ENCODE data around the gene ZNF677.
A peak's percentile ranks its signal among the peaks of the same experiment; 100 is the strongest.
"Not testable (repeated sequence)": the region's sequence is repeated elsewhere in the genome, so short reads cannot be mapped to it uniquely, and the experiment has no call there.

Gene ZNF677

GRCh38 chr19:53254411-53255341 is at the start of gene ZNF677:
Gene ZNF677 (minus strand): TSS chr19:53254873. CDS start chr19:53251550, 3,323 bp downstream.
- Histone ChIP-seq H3K27me3 (ENCODE audit: insufficient read depth, low read length) (no peaks in the 10 kb centered on the region), H3K4me1 (ENCODE audit: insufficient read depth, low read length) (no peaks in the 10 kb centered on the region), H3K36me3 (ENCODE audit: insufficient read depth, low read length) (peaks cover 32% of the 10 kb centered on the region), H3K9me3 (ENCODE audit: low read length) (peaks cover 28% of the 10 kb centered on the region), H3K4me3 (ENCODE audit: low read length) (peak within 1 kb of the TSS; percentile 88), H2AFZ (ENCODE audit: low read depth, low read length) (peak within 1 kb of the TSS; percentile 99)

- H2AFZ ChIP-seq (ENCODE audit: low read depth, low read length); H3K36me3 ChIP-seq (ENCODE audit: insufficient read depth, low read length); H3K4me1 ChIP-seq (ENCODE audit: insufficient read depth, low read length); H3K27me3 ChIP-seq (ENCODE audit: insufficient read depth, low read length); H3K4me3 ChIP-seq (ENCODE audit: low read length); H3K9me3 ChIP-seq (ENCODE audit: low read length): not testable (repeated sequence)
Measured at GRCh38 chr19:53301341-53301740, 46.7 kb upstream of the ZNF677 start.

DNA sequence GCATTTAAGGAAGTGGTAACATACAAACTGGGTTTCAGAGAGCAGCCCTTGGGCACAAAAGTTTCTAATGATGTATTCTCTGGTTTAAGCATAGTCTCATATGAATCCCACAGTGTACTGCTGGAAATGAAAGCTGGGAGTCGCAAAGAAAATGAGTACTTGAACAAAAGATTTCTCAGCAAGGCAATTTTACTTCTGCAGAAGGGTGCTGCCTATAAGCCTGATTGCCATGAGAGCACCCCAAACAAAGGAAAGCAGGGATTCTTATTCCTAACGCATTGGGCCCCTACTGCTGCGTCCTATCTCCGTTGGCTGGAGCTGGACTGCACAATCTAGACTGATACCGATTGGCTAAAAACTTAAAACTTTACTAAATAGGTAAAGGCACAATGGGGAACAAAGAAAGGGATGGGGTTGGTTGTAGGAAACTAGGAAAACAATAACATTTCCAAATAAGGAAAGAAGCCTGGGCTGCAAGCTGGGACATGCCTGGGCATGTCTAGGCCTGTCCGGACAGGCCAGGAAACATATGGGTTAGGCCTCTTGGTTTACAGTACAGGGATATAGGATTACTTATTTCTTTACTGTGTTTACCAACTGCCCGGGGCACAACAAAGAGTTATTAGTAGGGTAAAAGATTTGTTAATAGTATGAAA is 40.2 kb upstream of the ZNF677 start:
- peaks cover 12% of the 10 kb centered on the region for H3K9me3 ChIP-seq (ENCODE audit: low read length)
- no peak overlapping the region for H3K4me3 ChIP-seq (ENCODE audit: low read length)
- no peaks in the 10 kb centered on the region for H3K36me3 ChIP-seq (ENCODE audit: insufficient read depth, low read length)
- H3K4me1 ChIP-seq (ENCODE audit: insufficient read depth, low read length), result no peaks in the 10 kb centered on the region
- H2AFZ ChIP-seq (ENCODE audit: low read depth, low read length), result no peak overlapping the region
- H3K27me3 ChIP-seq (ENCODE audit: insufficient read depth, low read length), result no peaks in the 10 kb centered on the region

DNA sequence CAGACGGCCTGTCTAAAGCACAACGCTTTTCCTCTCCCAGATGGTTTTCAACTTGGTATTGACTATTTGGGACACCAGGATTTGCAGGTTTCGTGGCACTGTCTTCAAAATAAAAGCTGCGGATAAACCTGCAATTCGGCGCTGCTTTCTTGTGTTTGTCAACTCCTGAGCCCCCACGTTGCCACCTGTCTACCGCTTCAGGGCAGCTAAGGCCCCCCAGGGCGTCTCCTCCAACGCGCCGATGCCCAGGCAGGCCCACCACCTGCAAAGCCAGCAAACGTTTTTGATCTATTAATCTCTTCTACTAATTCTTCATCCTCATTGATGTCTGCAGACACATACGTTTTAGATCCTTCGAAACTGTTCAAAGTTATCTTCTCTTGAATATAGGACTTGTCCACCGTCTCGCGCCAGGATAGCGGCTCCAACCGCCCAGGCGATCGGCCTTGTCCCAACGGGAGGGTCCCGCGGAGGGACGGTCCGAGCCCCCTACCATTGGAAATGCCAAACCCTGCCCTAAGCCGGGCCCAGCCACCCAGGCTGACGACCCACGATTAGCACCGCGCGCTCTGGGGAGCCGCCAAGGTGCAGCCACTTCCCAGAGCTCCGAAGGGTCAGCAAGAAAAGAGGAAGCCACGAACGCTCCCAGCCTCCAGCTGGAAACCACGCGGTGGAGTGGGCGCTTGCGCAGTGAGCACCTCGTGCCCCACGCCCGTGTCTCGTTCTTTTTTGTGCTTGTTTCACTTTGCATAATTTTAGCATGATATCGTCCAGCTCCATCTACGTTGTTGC is 36.3 kb upstream of the ZNF677 start:
- H2AFZ ChIP-seq (ENCODE audit: low read depth, low read length), result no peak overlapping the region
- H3K4me3 ChIP-seq (ENCODE audit: low read length), result no peak overlapping the region
- no peaks in the 10 kb centered on the region for H3K27me3 ChIP-seq (ENCODE audit: insufficient read depth, low read length)
- no peaks in the 10 kb centered on the region for H3K36me3 ChIP-seq (ENCODE audit: insufficient read depth, low read length)
- H3K4me1 ChIP-seq (ENCODE audit: insufficient read depth, low read length), result no peaks in the 10 kb centered on the region
- peaks cover 12% of the 10 kb centered on the region for H3K9me3 ChIP-seq (ENCODE audit: low read length)

GRCh38 chr19:53285087-53285486 is 30.4 kb upstream of the ZNF677 start:
- no peaks in the 10 kb centered on the region for H3K27me3 ChIP-seq (ENCODE audit: insufficient read depth, low read length)
- H3K9me3 ChIP-seq (ENCODE audit: low read length), result no peaks in the 10 kb centered on the region
- no peak overlapping the region for H3K4me3 ChIP-seq (ENCODE audit: low read length)
- H2AFZ ChIP-seq (ENCODE audit: low read depth, low read length), result no peak overlapping the region
- no peaks in the 10 kb centered on the region for H3K36me3 ChIP-seq (ENCODE audit: insufficient read depth, low read length)
- no peaks in the 10 kb centered on the region for H3K4me1 ChIP-seq (ENCODE audit: insufficient read depth, low read length)

DNA sequence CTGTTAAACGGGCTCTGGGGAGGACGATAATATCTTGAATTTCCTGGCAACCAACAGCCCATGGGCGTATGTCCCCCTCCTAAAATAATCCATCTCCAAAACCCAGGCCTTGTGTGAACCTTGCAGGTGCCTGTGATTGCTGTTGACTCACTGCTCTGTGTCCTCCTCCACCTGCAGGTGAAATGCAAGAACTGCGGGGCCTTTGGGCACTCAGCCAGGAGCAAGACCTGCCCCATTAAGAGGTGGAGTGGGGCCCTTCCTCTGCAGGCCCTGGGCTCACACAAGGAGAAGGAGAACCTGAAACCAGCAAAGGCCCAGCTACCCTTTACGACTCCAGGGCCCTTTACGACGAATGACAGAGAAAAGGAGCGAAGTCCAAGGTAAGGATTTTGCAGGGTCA is 27.3 kb upstream of the ZNF677 start:
- not testable (repeated sequence) for H3K9me3 ChIP-seq (ENCODE audit: low read length); H2AFZ ChIP-seq (ENCODE audit: low read depth, low read length); H3K36me3 ChIP-seq (ENCODE audit: insufficient read depth, low read length); H3K27me3 ChIP-seq (ENCODE audit: insufficient read depth, low read length); H3K4me1 ChIP-seq (ENCODE audit: insufficient read depth, low read length); H3K4me3 ChIP-seq (ENCODE audit: low read length)

GRCh38 chr19:53275480-53275879 is 20.8 kb upstream of the ZNF677 start:
- no peak overlapping the region for H2AFZ ChIP-seq (ENCODE audit: low read depth, low read length)
- H3K9me3 ChIP-seq (ENCODE audit: low read length), result peaks cover 6% of the 10 kb centered on the region
- no peaks in the 10 kb centered on the region for H3K36me3 ChIP-seq (ENCODE audit: insufficient read depth, low read length)
- no peak overlapping the region for H3K4me3 ChIP-seq (ENCODE audit: low read length)
- no peaks in the 10 kb centered on the region for H3K27me3 ChIP-seq (ENCODE audit: insufficient read depth, low read length)
- no peaks in the 10 kb centered on the region for H3K4me1 ChIP-seq (ENCODE audit: insufficient read depth, low read length)

DNA sequence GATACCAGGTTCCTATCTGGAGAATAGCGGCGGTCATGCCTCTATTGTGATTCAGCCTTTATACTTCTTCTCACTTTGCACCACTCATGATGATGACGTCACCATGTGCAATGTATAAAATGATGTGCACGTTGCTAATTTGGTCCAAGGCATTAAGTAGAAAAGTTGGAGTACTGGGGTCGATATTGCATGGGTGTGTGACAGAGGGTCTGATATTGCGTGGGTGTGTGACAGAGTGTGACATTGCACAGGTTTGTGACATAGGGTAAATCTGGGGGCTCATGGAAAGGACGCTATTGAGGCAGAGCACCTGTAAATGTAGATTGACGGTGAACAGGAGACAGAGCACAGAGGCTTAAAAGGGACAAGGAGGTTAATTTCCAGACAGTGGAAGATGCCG is 17.4 kb upstream of the ZNF677 start:
- Histone ChIP-seq H3K4me3 (ENCODE audit: low read length) (no peak overlapping the region), H3K4me1 (ENCODE audit: insufficient read depth, low read length) (no peaks in the 10 kb centered on the region), H3K27me3 (ENCODE audit: insufficient read depth, low read length) (no peaks in the 10 kb centered on the region), H3K36me3 (ENCODE audit: insufficient read depth, low read length) (no peaks in the 10 kb centered on the region), H3K9me3 (ENCODE audit: low read length) (peaks cover 6% of the 10 kb centered on the region), H2AFZ (ENCODE audit: low read depth, low read length) (no peak overlapping the region)

DNA sequence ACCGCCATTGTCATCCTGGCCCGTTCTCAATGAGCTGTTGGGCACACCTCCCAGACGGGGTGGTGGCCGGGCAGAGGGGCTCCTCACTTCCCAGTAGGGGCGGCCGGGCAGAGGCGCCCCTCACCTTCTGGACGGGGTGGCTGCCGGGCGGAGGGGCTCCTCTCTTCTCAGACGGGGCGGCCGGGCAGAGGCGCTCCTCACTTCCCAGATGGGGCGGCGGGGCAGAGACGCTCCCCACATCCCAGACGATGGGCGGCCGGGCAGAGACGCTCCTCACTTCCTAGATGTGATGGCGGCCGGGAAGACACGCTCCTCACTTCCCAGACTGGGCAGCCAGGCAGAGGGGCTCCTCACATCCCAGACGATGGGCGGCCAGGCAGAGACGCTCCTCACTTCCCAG is 15.2 kb upstream of the ZNF677 start:
- not testable (repeated sequence) for H3K4me1 ChIP-seq (ENCODE audit: insufficient read depth, low read length); H3K36me3 ChIP-seq (ENCODE audit: insufficient read depth, low read length); H3K9me3 ChIP-seq (ENCODE audit: low read length); H2AFZ ChIP-seq (ENCODE audit: low read depth, low read length); H3K4me3 ChIP-seq (ENCODE audit: low read length); H3K27me3 ChIP-seq (ENCODE audit: insufficient read depth, low read length)

DNA sequence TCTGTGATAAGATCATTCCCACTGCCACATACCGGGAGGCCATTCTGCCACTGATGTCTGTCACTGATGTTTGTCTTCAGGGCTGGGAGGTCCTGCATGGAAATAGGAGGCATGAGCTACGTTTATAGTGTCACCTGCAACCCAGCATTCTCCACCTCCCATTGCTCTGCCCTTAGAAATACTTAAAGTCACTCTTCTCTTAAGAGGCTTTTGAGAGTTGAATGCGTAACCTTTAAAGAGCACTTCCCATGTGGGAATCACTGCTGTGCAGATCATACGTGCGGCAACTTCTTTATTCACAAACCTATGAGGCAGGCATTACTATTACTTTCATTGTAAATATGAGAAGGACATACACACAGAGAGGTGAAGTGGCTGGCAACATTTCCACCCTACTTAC is 12.9 kb upstream of the ZNF677 start, which contains the start of gene VN1R4:
Gene VN1R4, minus strand, starts transcription at position 101 of the 400 bp plus-strand sequence. Its CDS starts 58 bp downstream, at position 43.
- H2AFZ ChIP-seq (ENCODE audit: low read depth, low read length), result not testable (repeated sequence)

GRCh38 chr19:53257715-53258342 is 3.2 kb upstream of the ZNF677 start, which contains the start of gene VN1R2:
Gene VN1R2 (plus strand): TSS chr19:53258292. CDS start chr19:53258376, 84 bp downstream.
- not testable (repeated sequence) for H3K36me3 ChIP-seq (ENCODE audit: insufficient read depth, low read length)

More for the DNA sequence above, 12.9 kb upstream of the ZNF677 start, which contains the start of gene VN1R4:
- not testable (repeated sequence) for H3K4me1 ChIP-seq (ENCODE audit: insufficient read depth, low read length); H3K27me3 ChIP-seq (ENCODE audit: insufficient read depth, low read length); H3K36me3 ChIP-seq (ENCODE audit: insufficient read depth, low read length); H3K4me3 ChIP-seq (ENCODE audit: low read length); H3K9me3 ChIP-seq (ENCODE audit: low read length)

GRCh38 chr19:53246498-53246897 is 8.2 kb downstream of the ZNF677 start:
- peaks cover 61% of the 10 kb centered on the region for H3K9me3 ChIP-seq (ENCODE audit: low read length)
- H3K4me1 ChIP-seq (ENCODE audit: insufficient read depth, low read length), result no peaks in the 10 kb centered on the region
- no peaks in the 10 kb centered on the region for H3K27me3 ChIP-seq (ENCODE audit: insufficient read depth, low read length)
- peaks cover 67% of the 10 kb centered on the region for H3K36me3 ChIP-seq (ENCODE audit: insufficient read depth, low read length)
- no peak overlapping the region for H2AFZ ChIP-seq (ENCODE audit: low read depth, low read length)
- H3K4me3 ChIP-seq (ENCODE audit: low read length), result no peak overlapping the region

More at GRCh38 chr19:53257715-53258342, 3.2 kb upstream of the ZNF677 start, which contains the start of gene VN1R2:
- not testable (repeated sequence) for H3K4me3 ChIP-seq (ENCODE audit: low read length); H2AFZ ChIP-seq (ENCODE audit: low read depth, low read length); H3K9me3 ChIP-seq (ENCODE audit: low read length); H3K27me3 ChIP-seq (ENCODE audit: insufficient read depth, low read length); H3K4me1 ChIP-seq (ENCODE audit: insufficient read depth, low read length)

Data from neuron (in vitro differentiated cells).